Measurements from ENCODE around the gene UGT2B28. TPM values are rescaled to one million over a fixed set of nuclear protein-coding genes. Genes with fewer than 3 reads are reported as not detected.
"Not testable (repeated sequence)": the region's sequence is repeated elsewhere in the genome, so short reads cannot be mapped to it uniquely, and the experiment has no call there.

Gene UGT2B28
- not detected for total RNA-seq

GRCh38 chr4:69280081-69280480, at the start of gene UGT2B28:
Gene UGT2B28 (plus strand): TSS chr4:69280475. CDS start chr4:69280501, 26 bp downstream.
- intact Hi-C loops (cut with DNase I); DNase-seq (ENCODE audit: low spot score); ATAC-seq: not testable (repeated sequence)

GRCh38 chr4:69239092-69239491, 41.2 kb upstream of the UGT2B28 start:
- intact Hi-C loops (cut with DNase I), result no loop called here
- ATAC-seq (no peak), DNase-seq (ENCODE audit: low spot score) (no peak)

- intact Hi-C loops (cut with DNase I), result no loop called here
Observed at GRCh38 chr4:69239557-69240168, 40.6 kb upstream of the UGT2B28 start.

GRCh38 chr4:69240787-69241186, 39.5 kb upstream of the UGT2B28 start:
- DNase-seq (ENCODE audit: low spot score); ATAC-seq; intact Hi-C loops (cut with DNase I): not testable (repeated sequence)

More at GRCh38 chr4:69239557-69240168, 40.6 kb upstream of the UGT2B28 start:
- DNase-seq (ENCODE audit: low spot score) (no peak), ATAC-seq (no peak)

GRCh38 chr4:69241746-69242145, 38.5 kb upstream of the UGT2B28 start:
- intact Hi-C loops (cut with DNase I); ATAC-seq; DNase-seq (ENCODE audit: low spot score): not testable (repeated sequence)

GRCh38 chr4:69242562-69243240, 37.6 kb upstream of the UGT2B28 start:
- intact Hi-C loops (cut with DNase I); DNase-seq (ENCODE audit: low spot score); ATAC-seq: not testable (repeated sequence)

- ATAC-seq; DNase-seq (ENCODE audit: low spot score); intact Hi-C loops (cut with DNase I): not testable (repeated sequence)
Observed at GRCh38 chr4:69250884-69251283, 29.4 kb upstream of the UGT2B28 start.

GRCh38 chr4:69253147-69253772, 27.0 kb upstream of the UGT2B28 start:
- not testable (repeated sequence) for DNase-seq (ENCODE audit: low spot score)

GRCh38 chr4:69268612-69269011, 11.7 kb upstream of the UGT2B28 start:
- ATAC-seq; DNase-seq (ENCODE audit: low spot score); intact Hi-C loops (cut with DNase I): not testable (repeated sequence)

More at GRCh38 chr4:69253147-69253772, 27.0 kb upstream of the UGT2B28 start:
- ATAC-seq; intact Hi-C loops (cut with DNase I): not testable (repeated sequence)

- intact Hi-C loops (cut with DNase I); ATAC-seq: not testable (repeated sequence)
Observed at GRCh38 chr4:69296356-69296755, 16.1 kb downstream of the UGT2B28 start.

GRCh38 chr4:69308426-69309033, 28.3 kb downstream of the UGT2B28 start:
- intact Hi-C loops (cut with DNase I); DNase-seq (ENCODE audit: low spot score); ATAC-seq: not testable (repeated sequence)

More at GRCh38 chr4:69296356-69296755, 16.1 kb downstream of the UGT2B28 start:
- DNase-seq (ENCODE audit: low spot score), result not testable (repeated sequence)

- intact Hi-C loops (cut with DNase I); DNase-seq (ENCODE audit: low spot score): not testable (repeated sequence)
Observed at GRCh38 chr4:69309549-69310076, 29.3 kb downstream of the UGT2B28 start.

GRCh38 chr4:69310262-69310661, 30.0 kb downstream of the UGT2B28 start:
- ATAC-seq; DNase-seq (ENCODE audit: low spot score); intact Hi-C loops (cut with DNase I): not testable (repeated sequence)

More at GRCh38 chr4:69309549-69310076, 29.3 kb downstream of the UGT2B28 start:
- not testable (repeated sequence) for ATAC-seq

- DNase-seq (ENCODE audit: low spot score); ATAC-seq; intact Hi-C loops (cut with DNase I): not testable (repeated sequence)
Observed at GRCh38 chr4:69317669-69318298, 37.5 kb downstream of the UGT2B28 start.

- ATAC-seq (no peak), DNase-seq (ENCODE audit: low spot score) (no peak)
- intact Hi-C loops (cut with DNase I), result no loop called here
Observed at GRCh38 chr4:69321153-69321729, 41.0 kb downstream of the UGT2B28 start.

GRCh38 chr4:69322055-69322454, 41.8 kb downstream of the UGT2B28 start:
- ATAC-seq (no peak), DNase-seq (ENCODE audit: low spot score) (no peak)
- intact Hi-C loops (cut with DNase I), result no loop called here

GRCh38 chr4:69323284-69323683, 43.0 kb downstream of the UGT2B28 start:
- ATAC-seq, result no peak
- intact Hi-C loops (cut with DNase I), result no loop called here
- no peak for DNase-seq (ENCODE audit: low spot score)
